ENCODE data around the gene KCNIP2. TPM values are rescaled to one million over a fixed set of nuclear protein-coding genes. Genes with fewer than 3 reads are reported as not detected.

Gene KCNIP2
- total RNA-seq, 4 donors from 2014 or later = 0.33 to 2.4 (median 0.39) TPM; not detected in 1

DNA sequence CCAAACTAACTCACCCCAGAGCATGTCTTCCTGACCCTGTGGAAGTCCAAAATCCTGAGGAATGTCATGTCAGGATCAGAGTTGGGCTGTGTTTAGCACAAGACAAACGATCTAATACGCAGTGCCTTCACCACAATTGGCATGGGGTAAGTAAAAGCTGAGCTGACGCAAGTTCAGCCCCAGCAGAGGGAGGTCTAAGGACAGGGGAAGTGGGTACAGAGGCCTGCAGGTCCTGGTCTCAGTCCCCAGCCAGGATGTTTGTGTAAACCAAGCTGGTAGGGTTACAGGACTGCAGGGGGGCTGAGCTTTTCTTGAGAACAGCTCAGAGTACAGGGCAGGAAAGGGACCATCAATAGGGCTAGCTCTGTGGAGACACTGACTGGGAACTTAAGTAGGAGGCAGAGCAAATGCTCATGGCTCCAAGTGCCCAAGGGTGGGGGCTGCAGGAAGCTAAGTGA lies 5.3 kb upstream of the KCNIP2 start:
- ATAC-seq (no peak), DNase-seq (no peak)
- Histone ChIP-seq H3K27me3 (no peaks in the 10 kb centered on the region), H3K27ac (no peak overlapping the region), H3K36me3 (peaks cover 0 to 14% of the 10 kb centered on the region in 2 donors), H3K9me3 (no peaks in the 10 kb centered on the region), H3K4me3 (no peak overlapping the region), H3K4me1 (peaks cover 6 to 7% of the 10 kb centered on the region in 2 donors)
- in situ Hi-C loops (cut with MboI; ENCODE audit: low sequenced_read_pairs in 4 of 4) = loop anchor here in 2 of 4 donors (5.0 to 10.0 kb wide), 2 partner anchors 163 to 226 kb away; no protein-coding TSS in a partner anchor
- intact Hi-C loops (cut with DNase I; ENCODE audit: low total_unique reads) = no loop called here
- TF ChIP-seq POLR2A (IDR thresholded peaks at IDR 0.05) = no peak
- TF ChIP-seq, protein P1, sequence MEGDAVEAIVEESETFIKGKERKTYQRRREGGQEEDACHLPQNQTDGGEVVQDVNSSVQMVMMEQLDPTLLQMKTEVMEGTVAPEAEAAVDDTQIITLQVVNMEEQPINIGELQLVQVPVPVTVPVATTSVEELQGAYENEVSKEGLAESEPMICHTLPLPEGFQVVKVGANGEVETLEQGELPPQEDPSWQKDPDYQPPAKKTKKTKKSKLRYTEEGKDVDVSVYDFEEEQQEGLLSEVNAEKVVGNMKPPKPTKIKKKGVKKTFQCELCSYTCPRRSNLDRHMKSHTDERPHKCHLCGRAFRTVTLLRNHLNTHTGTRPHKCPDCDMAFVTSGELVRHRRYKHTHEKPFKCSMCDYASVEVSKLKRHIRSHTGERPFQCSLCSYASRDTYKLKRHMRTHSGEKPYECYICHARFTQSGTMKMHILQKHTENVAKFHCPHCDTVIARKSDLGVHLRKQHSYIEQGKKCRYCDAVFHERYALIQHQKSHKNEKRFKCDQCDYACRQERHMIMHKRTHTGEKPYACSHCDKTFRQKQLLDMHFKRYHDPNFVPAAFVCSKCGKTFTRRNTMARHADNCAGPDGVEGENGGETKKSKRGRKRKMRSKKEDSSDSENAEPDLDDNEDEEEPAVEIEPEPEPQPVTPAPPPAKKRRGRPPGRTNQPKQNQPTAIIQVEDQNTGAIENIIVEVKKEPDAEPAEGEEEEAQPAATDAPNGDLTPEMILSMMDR (IDR thresholded peaks at IDR 0.05 in 4 of 5, conservative IDR thresholded peaks at IDR 0.05 in 1 of 5) = no peak

DNA sequence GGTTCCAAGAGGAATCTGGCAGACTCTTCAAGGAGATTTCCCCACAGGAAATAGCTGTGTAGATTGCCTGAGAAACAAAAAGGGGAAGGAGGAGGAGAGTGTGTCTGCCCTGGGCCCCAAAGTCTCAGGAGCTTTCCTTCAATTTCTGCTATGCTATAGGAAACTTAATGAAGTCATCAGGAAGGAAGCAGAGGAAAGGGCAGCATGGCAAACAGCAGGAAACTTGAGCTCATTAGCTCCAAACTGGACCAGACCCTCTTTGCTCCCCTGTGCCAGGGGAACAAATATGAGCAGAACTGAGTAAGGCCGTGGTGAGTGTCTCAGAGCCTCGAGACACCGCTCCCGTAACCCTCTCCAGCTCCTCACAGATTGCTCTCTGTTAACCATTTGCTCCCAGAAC lies 4.8 kb upstream of the KCNIP2 start:
- Histone ChIP-seq H3K36me3 (peaks cover 0 to 14% of the 10 kb centered on the region in 2 donors), H3K4me1 (peaks cover 7 to 10% of the 10 kb centered on the region in 2 donors), H3K27ac (no peak overlapping the region), H3K9me3 (no peaks in the 10 kb centered on the region), H3K27me3 (no peaks in the 10 kb centered on the region), H3K4me3 (no peak overlapping the region)
- TF ChIP-seq POLR2A (IDR thresholded peaks at IDR 0.05) = no peak
- TF ChIP-seq, protein P1 (IDR thresholded peaks at IDR 0.05 in 4 of 5, conservative IDR thresholded peaks at IDR 0.05 in 1 of 5) = no peak
- DNase-seq (no peak), ATAC-seq (no peak)
- intact Hi-C loops (cut with DNase I; ENCODE audit: low total_unique reads) (no loop called here), in situ Hi-C loops (cut with MboI; ENCODE audit: low sequenced_read_pairs in 4 of 4) (loop anchor here in 2 of 4 donors (5.0 to 10.0 kb wide), 2 partner anchors 164 to 226 kb away; no protein-coding TSS in a partner anchor)

DNA sequence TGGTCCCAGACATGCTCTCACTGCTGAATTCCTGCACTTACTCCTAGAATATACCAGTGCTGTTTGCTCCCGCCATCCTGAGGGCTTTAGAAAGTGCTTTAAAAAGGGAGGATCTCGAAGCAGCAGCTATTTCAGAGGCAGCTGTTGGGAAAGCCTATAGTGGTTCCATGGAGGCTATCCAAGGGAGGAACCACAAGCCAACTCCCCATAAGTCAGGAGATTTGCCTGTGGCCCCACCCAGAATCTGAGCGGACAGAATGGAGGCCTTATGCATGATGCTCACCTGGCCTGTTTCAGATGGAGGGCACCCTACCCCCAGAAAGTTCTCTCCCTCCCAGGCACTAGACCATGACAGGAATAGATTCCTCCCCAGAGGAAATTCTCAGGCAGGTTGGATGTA lies 2.3 kb upstream of the KCNIP2 start:
- Histone ChIP-seq H3K27ac (no peak overlapping the region), H3K4me1 (peaks cover 12 to 14% of the 10 kb centered on the region in 2 donors), H3K27me3 (no peaks in the 10 kb centered on the region), H3K9me3 (no peaks in the 10 kb centered on the region), H3K4me3 (no peak overlapping the region), H3K36me3 (peaks cover 0 to 14% of the 10 kb centered on the region in 2 donors)
- intact Hi-C loops (cut with DNase I; ENCODE audit: low total_unique reads) (no loop called here), in situ Hi-C loops (cut with MboI; ENCODE audit: low sequenced_read_pairs in 4 of 4) (loop anchor here in 2 of 4 donors (5.0 to 10.0 kb wide), 2 partner anchors 166 to 229 kb away; no protein-coding TSS in a partner anchor)
- TF ChIP-seq, protein P1 (IDR thresholded peaks at IDR 0.05 in 4 of 5, conservative IDR thresholded peaks at IDR 0.05 in 1 of 5) = no peak
- no peak for TF ChIP-seq POLR2A (IDR thresholded peaks at IDR 0.05)
- ATAC-seq (no peak), DNase-seq (no peak)

DNA sequence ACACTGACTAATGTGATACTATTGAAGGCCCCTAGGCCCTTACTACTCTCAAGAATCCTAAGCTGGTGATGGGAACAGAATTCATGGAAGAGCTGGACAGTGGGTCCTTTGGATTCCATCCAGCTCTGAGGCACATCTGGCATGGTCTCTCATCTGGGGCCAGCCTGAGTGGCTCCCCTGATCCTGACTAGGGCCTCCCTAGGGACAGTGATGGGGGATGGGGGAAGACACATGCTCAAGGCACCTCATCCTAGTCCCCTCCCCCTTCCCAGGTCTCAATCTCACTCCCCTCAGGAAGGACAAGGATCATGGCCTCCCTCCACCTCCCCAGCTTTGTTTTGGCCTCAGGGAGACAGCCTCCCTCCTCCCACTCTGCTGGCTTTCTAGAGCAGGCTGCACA lies 1.8 kb downstream of the KCNIP2 start:
- intact Hi-C loops (cut with DNase I; ENCODE audit: low total_unique reads) (loop anchor here (2.0 kb wide), 1 partner anchor 47 kb away; no protein-coding TSS in a partner anchor), in situ Hi-C loops (cut with MboI; ENCODE audit: low sequenced_read_pairs in 4 of 4) (loop anchor here in 1 of 4 donors (10.0 kb wide), 1 partner anchor 233 kb away; no protein-coding TSS in a partner anchor)
- H3K27me3 ChIP-seq = no peaks in the 10 kb centered on the region
- H3K4me1 ChIP-seq = peaks cover 21 to 39% of the 10 kb centered on the region in 2 donors
- no peak for TF ChIP-seq POLR2A (IDR thresholded peaks at IDR 0.05)
- TF ChIP-seq, protein P1 (IDR thresholded peaks at IDR 0.05 in 4 of 5, conservative IDR thresholded peaks at IDR 0.05 in 1 of 5) = no peak
- H3K36me3 ChIP-seq = peaks cover 0 to 3% of the 10 kb centered on the region in 2 donors
- H3K9me3 ChIP-seq = no peaks in the 10 kb centered on the region
- no peak overlapping the region for H3K4me3 ChIP-seq
- ATAC-seq (no peak), DNase-seq (no peak)
- no peak overlapping the region for H3K27ac ChIP-seq

Data from gastrocnemius medialis (tissue), 4 donors.